Loucy (cell line): ENCODE data around the gene SERPINB1.

Experiments
- H2AFZ ChIP-seq: fragments of 200-600 bp; sonication (generic); 2 replicates; pipeline ENCODE4 v1.6.0; 2016; ENCODE audit warnings: antibody characterized with exemption, mild to moderate bottlenecking, low read length, moderate library complexity
- H3F3A ChIP-seq: fragments of 200-600 bp; 2 replicates; pipeline ENCODE4 v1.6.0; 2016; ENCODE audit warnings: antibody characterized with exemption, low read depth, mild to moderate bottlenecking
- H3K27me3 ChIP-seq: fragments of 200-600 bp; sonication (generic); 2 replicates; pipeline ENCODE4 v1.6.1; 2014; ENCODE audit warnings: low read length, mild to moderate bottlenecking; ENCODE audit not compliant: insufficient read depth, poor library complexity, severe bottlenecking
- H3K36me3 ChIP-seq: fragments of 200-600 bp; sonication (generic); 2 replicates; pipeline ENCODE4 v1.6.1; 2016; ENCODE audit warnings: low read length; ENCODE audit not compliant: insufficient read depth
- H3K4me1 ChIP-seq: fragments of 200-600 bp; sonication (generic); 2 replicates; pipeline ENCODE4 v1.5.1; 2014; ENCODE audit warnings: low read length, mild to moderate bottlenecking; ENCODE audit not compliant: insufficient read depth, poor library complexity, severe bottlenecking
- H3K4me2 ChIP-seq: fragments of 200-600 bp; sonication (generic); 2 replicates; pipeline ENCODE4 v1.6.0; 2014; ENCODE audit warnings: antibody characterized with exemption, low read length, low read depth, mild to moderate bottlenecking; ENCODE audit not compliant: poor library complexity, severe bottlenecking
- H3K4me3 ChIP-seq: fragments of 200-600 bp; sonication (generic); 2 replicates; pipeline ENCODE4 v1.5.1; 2014; ENCODE audit warnings: low read length, mild to moderate bottlenecking, mixed read lengths; ENCODE audit not compliant: poor library complexity, severe bottlenecking
- H3K79me2 ChIP-seq: fragments of 200-600 bp; sonication (generic); 2 replicates; pipeline ENCODE4 v1.6.1; 2014; ENCODE audit warnings: low read length; ENCODE audit not compliant: insufficient read depth
- H3K9ac ChIP-seq: fragments of 200-600 bp; sonication (generic); 2 replicates; pipeline ENCODE4 v1.6.0; 2014; ENCODE audit warnings: mild to moderate bottlenecking, low read depth, low read length, moderate library complexity; ENCODE audit not compliant: poor library complexity, severe bottlenecking
- H3K9me2 ChIP-seq: fragments of 200-600 bp; sonication (generic); replicated peaks from 2 replicates; pipeline ENCODE4 v1.6.1; 2016; ENCODE audit warnings: low read depth, low read length, mixed read lengths
- H3K9me3 ChIP-seq: fragments of 200-600 bp; sonication (generic); 2 replicates; pipeline ENCODE4 v1.6.1; 2014; ENCODE audit warnings: mild to moderate bottlenecking, antibody characterized with exemption, low read length, low read depth; ENCODE audit not compliant: insufficient read depth
- H4K20me1 ChIP-seq: fragments of 200-600 bp; sonication (generic); 2 replicates; pipeline ENCODE4 v1.6.0; 2014; ENCODE audit warnings: antibody characterized with exemption, low read length, mild to moderate bottlenecking; ENCODE audit not compliant: insufficient read depth, poor library complexity, severe bottlenecking
- CTCF ChIP-seq: fragments of 200-600 bp; sonication (generic); conservative IDR thresholded peaks from 2 replicates; pipeline ENCODE4 v1.5.1; 2014; ENCODE audit warnings: mild to moderate bottlenecking, antibody characterized with exemption, low read length
- EZH2phosphoT487 ChIP-seq: fragments of 200-600 bp; IDR thresholded peaks from 2 replicates; pipeline ENCODE4 v1.6.1; 2018; ENCODE audit warnings: antibody characterized with exemption, mild to moderate bottlenecking, moderate library complexity, borderline replicate concordance

Gene SERPINB1

GRCh38 chr6:2852921-2853322, 11.3 kb upstream of the SERPINB1 start:
- Histone ChIP-seq H3K79me2 (no peaks in the 10 kb centered on the region), H4K20me1 (no peaks in the 10 kb centered on the region), H3F3A (0 out of 2 replicates have a peak, but pooled peaks cover 4% of the 10 kb centered on the region), H3K9me3 (no peaks in the 10 kb centered on the region), H3K27me3 (no peaks in the 10 kb centered on the region), H3K4me1 (peaks cover 25% of the 10 kb centered on the region), H3K9ac (no peak overlapping the region), H2AFZ (no peak overlapping the region), H3K4me3 (no peak overlapping the region), H3K36me3 (no peaks in the 10 kb centered on the region), H3K9me2 (no peaks in the 10 kb centered on the region), H3K4me2 (no peak overlapping the region)
- TF ChIP-seq CTCF (no peak), EZH2phosphoT487 (no peak)

GRCh38 chr6:2852514-2852855, 10.8 kb upstream of the SERPINB1 start:
- Histone ChIP-seq H3K27me3 (no peaks in the 10 kb centered on the region), H3K4me1 (peaks cover 21% of the 10 kb centered on the region), H3K4me2 (no peak overlapping the region), H3K9me3 (no peaks in the 10 kb centered on the region), H3K4me3 (no peak overlapping the region), H2AFZ (no peak overlapping the region), H4K20me1 (no peaks in the 10 kb centered on the region), H3K36me3 (no peaks in the 10 kb centered on the region), H3K9me2 (no peaks in the 10 kb centered on the region), H3K9ac (no peak overlapping the region), H3K79me2 (no peaks in the 10 kb centered on the region), H3F3A (0 out of 2 replicates have a peak, but pooled peaks cover 1% of the 10 kb centered on the region)
- no peak for TF ChIP-seq CTCF

GRCh38 chr6:2851727-2852513, 10.3 kb upstream of the SERPINB1 start:
- Histone ChIP-seq H2AFZ (no peak overlapping the region), H4K20me1 (no peaks in the 10 kb centered on the region), H3K9ac (no peak overlapping the region), H3F3A (no peaks in the 10 kb centered on the region), H3K4me1 (peaks cover 15% of the 10 kb centered on the region), H3K27me3 (no peaks in the 10 kb centered on the region), H3K36me3 (no peaks in the 10 kb centered on the region), H3K4me2 (no peak overlapping the region), H3K9me3 (no peaks in the 10 kb centered on the region), H3K79me2 (no peaks in the 10 kb centered on the region), H3K4me3 (no peak overlapping the region), H3K9me2 (no peaks in the 10 kb centered on the region)
- no peak for TF ChIP-seq CTCF
- TF ChIP-seq EZH2phosphoT487, result no peak
